Osteocyte (in vitro differentiated cells): ENCODE measurements around the gene SRPX2. TPM values are rescaled to one million over a fixed set of nuclear protein-coding genes. Genes with fewer than 3 reads are reported as not detected.

ENCODE experiments used
- DNase-seq: peaks from one replicate; pipeline ENCODE4 v3.0.0; 2021; ENCODE audit warnings: mixed read lengths; ENCODE audit not compliant: unreplicated experiment; ENCODE audit errors: extremely low spot score
- H3K27ac Mint-ChIP-seq: one replicate; pipeline ENCODE4 v1.8.0; 2021; ENCODE audit warnings: mild to moderate bottlenecking, mixed read lengths; ENCODE audit not compliant: unreplicated experiment
- H3K27me3 Mint-ChIP-seq: one replicate; pipeline ENCODE4 v1.8.0; 2021; ENCODE audit warnings: mixed read lengths; ENCODE audit not compliant: unreplicated experiment
- H3K36me3 Mint-ChIP-seq: one replicate; pipeline ENCODE4 v1.8.0; 2021; ENCODE audit warnings: mixed read lengths; ENCODE audit not compliant: unreplicated experiment
- H3K4me1 Mint-ChIP-seq: one replicate; pipeline ENCODE4 v1.8.0; 2021; ENCODE audit warnings: mixed read lengths; ENCODE audit not compliant: unreplicated experiment
- H3K4me3 Mint-ChIP-seq: one replicate; pipeline ENCODE4 v1.8.0; 2021; ENCODE audit warnings: mild to moderate bottlenecking, moderate library complexity, mixed read lengths; ENCODE audit not compliant: unreplicated experiment
- H3K9me3 Mint-ChIP-seq: one replicate; pipeline ENCODE4 v1.8.0; 2021; ENCODE audit warnings: mixed read lengths; ENCODE audit not compliant: unreplicated experiment
- total RNA-seq: library from RNA; stranded (reverse); gene quantifications from 2 replicates; pipeline ENCODE4 v1.2.1, GENCODE V29; 2021
- TF ChIP-seq, protein P1 (sequence below): fragments of 200-600 bp; sonication (generic); IDR thresholded peaks from 2 replicates; pipeline ENCODE4 v1.5.0; 2021; ENCODE audit warnings: antibody characterized with exemption, mild to moderate bottlenecking, moderate library complexity

SRPX2 gene
- total RNA-seq, 1 donor from 2014 or later: 47.9 TPM

DNA sequence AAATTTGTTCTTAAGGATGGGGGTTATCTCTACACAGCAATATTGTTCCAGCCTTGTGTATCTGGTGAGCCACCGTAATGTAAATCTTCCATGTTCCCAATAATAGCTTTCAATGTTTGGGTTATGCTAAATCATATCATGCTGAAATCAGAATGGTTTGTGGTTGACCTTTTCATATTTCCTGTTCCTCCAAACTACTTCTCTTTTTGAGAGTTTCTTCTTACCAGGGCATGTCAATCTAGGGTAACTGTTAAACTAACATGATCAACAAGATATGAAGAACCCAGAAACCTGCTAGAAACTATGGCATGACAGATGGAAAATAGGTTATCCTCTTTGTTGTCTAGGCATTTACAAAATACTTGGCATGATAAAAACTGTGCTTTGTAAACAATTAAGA, 37.2 kb upstream of the SRPX2 start:
- H3K27me3 Mint-ChIP-seq: peaks cover 4% of the 10 kb centered on the region
- no peak for DNase-seq
- H3K27ac Mint-ChIP-seq: no peak overlapping the region
- no peaks in the 10 kb centered on the region for H3K36me3 Mint-ChIP-seq
- H3K4me1 Mint-ChIP-seq: no peaks in the 10 kb centered on the region
- TF ChIP-seq, protein P1, sequence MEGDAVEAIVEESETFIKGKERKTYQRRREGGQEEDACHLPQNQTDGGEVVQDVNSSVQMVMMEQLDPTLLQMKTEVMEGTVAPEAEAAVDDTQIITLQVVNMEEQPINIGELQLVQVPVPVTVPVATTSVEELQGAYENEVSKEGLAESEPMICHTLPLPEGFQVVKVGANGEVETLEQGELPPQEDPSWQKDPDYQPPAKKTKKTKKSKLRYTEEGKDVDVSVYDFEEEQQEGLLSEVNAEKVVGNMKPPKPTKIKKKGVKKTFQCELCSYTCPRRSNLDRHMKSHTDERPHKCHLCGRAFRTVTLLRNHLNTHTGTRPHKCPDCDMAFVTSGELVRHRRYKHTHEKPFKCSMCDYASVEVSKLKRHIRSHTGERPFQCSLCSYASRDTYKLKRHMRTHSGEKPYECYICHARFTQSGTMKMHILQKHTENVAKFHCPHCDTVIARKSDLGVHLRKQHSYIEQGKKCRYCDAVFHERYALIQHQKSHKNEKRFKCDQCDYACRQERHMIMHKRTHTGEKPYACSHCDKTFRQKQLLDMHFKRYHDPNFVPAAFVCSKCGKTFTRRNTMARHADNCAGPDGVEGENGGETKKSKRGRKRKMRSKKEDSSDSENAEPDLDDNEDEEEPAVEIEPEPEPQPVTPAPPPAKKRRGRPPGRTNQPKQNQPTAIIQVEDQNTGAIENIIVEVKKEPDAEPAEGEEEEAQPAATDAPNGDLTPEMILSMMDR: no peak
- no peak overlapping the region for H3K4me3 Mint-ChIP-seq
- H3K9me3 Mint-ChIP-seq: peaks cover 8% of the 10 kb centered on the region

DNA sequence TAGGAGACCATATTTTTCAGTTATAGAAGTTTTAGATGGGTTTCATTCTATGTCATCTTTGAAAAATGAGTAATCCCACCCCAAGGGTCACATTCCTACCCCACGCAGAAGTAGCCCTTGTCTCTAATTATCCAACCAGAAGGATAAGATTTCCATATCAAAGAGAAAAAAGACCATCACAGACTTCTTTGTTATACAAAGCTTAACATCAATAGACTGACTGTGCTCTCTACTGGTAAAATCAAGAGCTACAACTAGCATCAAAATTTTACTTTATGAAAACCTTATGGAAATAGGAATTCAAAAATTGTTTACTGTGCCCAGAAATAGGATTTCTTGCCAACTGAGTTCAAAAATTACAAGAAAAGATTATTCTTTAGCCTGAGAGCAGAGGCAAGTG, 34.4 kb upstream of the SRPX2 start:
- Mint-ChIP-seq H3K27ac (no peak overlapping the region), H3K4me1 (no peaks in the 10 kb centered on the region), H3K27me3 (peaks cover 4% of the 10 kb centered on the region), H3K4me3 (no peak overlapping the region), H3K9me3 (peaks cover 4% of the 10 kb centered on the region), H3K36me3 (no peaks in the 10 kb centered on the region)
- no peak for DNase-seq
- TF ChIP-seq, protein P1: peak; percentile 29

DNA sequence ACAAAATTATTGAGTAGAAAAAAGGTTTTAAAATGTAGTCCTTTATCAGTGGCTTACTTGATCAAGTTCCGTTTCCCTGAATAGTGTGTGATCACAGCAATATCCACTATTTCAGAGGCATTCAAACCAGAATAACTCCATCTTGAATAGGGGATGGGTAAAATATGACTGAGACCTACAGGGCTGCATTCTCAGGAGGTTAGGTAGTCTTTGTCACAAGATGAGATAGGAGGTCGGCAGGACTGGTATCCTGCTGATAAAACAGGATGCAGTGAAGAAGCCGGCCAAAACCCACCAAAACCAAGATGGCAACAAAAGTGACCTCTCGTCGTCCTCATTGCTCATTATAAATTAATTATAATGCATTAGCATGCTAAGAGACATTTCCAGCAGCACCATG, 32.0 kb upstream of the SRPX2 start:
- Mint-ChIP-seq H3K27ac (no peak overlapping the region), H3K4me1 (peaks cover 4% of the 10 kb centered on the region), H3K36me3 (no peaks in the 10 kb centered on the region), H3K27me3 (peaks cover 4% of the 10 kb centered on the region), H3K9me3 (peaks cover under 1% of the 10 kb centered on the region), H3K4me3 (no peak overlapping the region)
- DNase-seq: no peak
- TF ChIP-seq, protein P1: no peak

DNA sequence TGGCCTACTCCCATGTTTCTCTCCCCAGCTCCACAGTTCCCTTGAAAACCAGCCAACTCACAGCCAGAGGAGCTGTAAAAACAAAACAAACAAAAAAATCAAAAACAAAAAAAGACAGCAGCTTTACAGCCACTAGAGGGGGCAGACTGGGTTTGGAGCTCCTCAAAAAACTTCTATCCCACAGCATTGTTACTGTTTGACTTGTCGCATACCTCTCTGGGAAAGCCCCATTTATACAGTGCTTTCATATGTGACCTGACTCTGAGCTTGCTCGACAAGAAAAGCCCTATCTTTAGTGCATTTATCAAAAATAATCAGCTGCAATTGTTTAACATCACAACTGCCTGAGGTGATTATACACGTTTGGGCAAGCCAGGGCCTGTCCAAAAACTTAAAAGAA, 29.0 kb upstream of the SRPX2 start:
- Mint-ChIP-seq H3K4me3 (no peak overlapping the region), H3K27me3 (no peaks in the 10 kb centered on the region), H3K4me1 (peaks cover 4% of the 10 kb centered on the region), H3K36me3 (no peaks in the 10 kb centered on the region), H3K27ac (no peak overlapping the region), H3K9me3 (peaks cover 4% of the 10 kb centered on the region)
- TF ChIP-seq, protein P1: peak; percentile 64
- DNase-seq: no peak

DNA sequence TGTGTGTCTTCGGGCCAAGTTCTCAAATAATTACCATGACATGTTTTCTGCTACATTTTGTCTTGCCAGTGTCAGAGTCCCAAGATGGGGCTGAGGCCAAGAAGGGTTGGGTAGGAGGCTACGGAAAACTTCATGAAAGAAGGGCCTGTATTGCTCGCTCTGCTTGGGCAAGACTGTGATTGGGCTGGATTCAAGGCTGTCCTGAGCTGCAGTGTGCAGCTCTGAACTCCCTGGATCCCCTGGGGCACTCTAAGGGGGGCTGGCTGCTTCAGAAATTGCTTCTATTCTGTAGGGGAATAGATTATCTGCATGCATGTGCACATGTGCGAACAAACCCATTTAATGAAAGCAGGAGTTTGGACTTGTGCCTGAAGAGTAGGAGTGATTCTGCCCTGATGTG, 21.0 kb upstream of the SRPX2 start:
- peaks cover 1% of the 10 kb centered on the region for H3K27me3 Mint-ChIP-seq
- H3K27ac Mint-ChIP-seq: no peak overlapping the region
- TF ChIP-seq, protein P1: no peak
- H3K4me3 Mint-ChIP-seq: no peak overlapping the region
- no peak for DNase-seq
- peaks cover 2% of the 10 kb centered on the region for H3K4me1 Mint-ChIP-seq
- H3K9me3 Mint-ChIP-seq: no peaks in the 10 kb centered on the region
- H3K36me3 Mint-ChIP-seq: no peaks in the 10 kb centered on the region
